Tibial nerve (tissue), 4 donors: ENCODE data around the gene TTC39C. TPM values are rescaled to one million over a fixed set of nuclear protein-coding genes. Genes with fewer than 3 reads are reported as not detected.
A peak's percentile ranks its signal among the peaks of the same experiment; 100 is the strongest.

Experiments used
- DNase-seq, 2 donors: peaks; one replicate each; pipeline ENCODE4 v3.0.0-alpha.2; 2019; ENCODE audit warnings: low spot score in 2 of 2
- H3K27ac ChIP-seq, 4 donors: fragments of 200-600 bp; sonication (generic) in 3 of 4; one replicate each; pipeline ENCODE4 v1.5.1; 2017 to 2019; ENCODE audit warnings: mild to moderate bottlenecking in 1 of 4
- H3K27me3 ChIP-seq, 2 donors: fragments of 200-600 bp; sonication (generic) in 1 of 2; one replicate each; pipeline versions ENCODE4 v1.5.1 to v1.6.0; 2017 to 2019
- H3K36me3 ChIP-seq, 3 donors: fragments of 200-600 bp; sonication (generic); one replicate each; pipeline ENCODE4 v1.5.1; 2018 to 2019
- H3K4me1 ChIP-seq, 4 donors: fragments of 200-600 bp; sonication (generic) in 3 of 4; one replicate each; pipeline ENCODE4 v1.5.1; 2017 to 2019
- H3K4me3 ChIP-seq, 4 donors: fragments of 200-600 bp; sonication (generic) in 3 of 4; one replicate each; pipeline ENCODE4 v1.5.1; 2017 to 2019; ENCODE audit warnings: mild to moderate bottlenecking in 1 of 4, moderate library complexity in 1 of 4
- H3K9me3 ChIP-seq, 4 donors: fragments of 200-600 bp; sonication (generic) in 3 of 4; one replicate each; pipeline ENCODE4 v1.5.1; 2017 to 2019
- CTCF ChIP-seq, 5 experiments: fragments of 200-600 bp in 3 of 5; fragments of 450-650 bp in 2 of 5; sonication (generic) in 3 of 5; IDR thresholded peaks; one replicate each; pipeline ENCODE4 v1.5.1; 2016 to 2019; ENCODE audit warnings: antibody characterized with exemption in 5 of 5, mild to moderate bottlenecking in 3 of 5, moderate library complexity in 2 of 5
- EP300 ChIP-seq, 2 donors: sonication (generic); formaldehyde crosslinking; IDR thresholded peaks; one replicate each; pipeline ENCODE4 v1.6.1; 2017; ENCODE audit warnings: antibody characterized with exemption in 2 of 2, mild to moderate bottlenecking in 1 of 2
- POLR2A ChIP-seq, 2 donors: fragments of 450-650 bp; IDR thresholded peaks; one replicate each; pipeline ENCODE4 v1.6.1; 2017; ENCODE audit warnings: antibody characterized with exemption in 2 of 2, mild to moderate bottlenecking in 2 of 2, moderate library complexity in 2 of 2
- WGBS, 2 donors: methylation state at CpG; one replicate each; pipeline ENCODE4 v1.1.5; 2018; 5-methylcytosine and 5-hydroxymethylcytosine counted together
- total RNA-seq, 4 donors: library from RNA; depleted of rRNA; stranded (reverse); fragments of >200 nt; gene quantifications; one replicate each; pipeline ENCODE4 v1.1.0, GENCODE V29; 2016

Gene TTC39C
- total RNA-seq, 4 donors from 2014 or later: 22.6 to 35.1 (median 29.3) TPM

GRCh38 chr18:23990474-23991410 is 23.8 kb upstream of the TTC39C start:
- no peaks in the 10 kb centered on the region for H3K9me3 ChIP-seq
- 82 to 91% methylated on average over 6 of the region's 6 CpGs for WGBS, 2 donors
- H3K4me1 ChIP-seq: peaks cover 0 to 26% (median 6%) of the 10 kb centered on the region in 4 donors
- DNase-seq: no peak
- H3K4me3 ChIP-seq: no peak overlapping the region
- no peak overlapping the region for H3K27ac ChIP-seq
- H3K36me3 ChIP-seq: no peaks in the 10 kb centered on the region
- TF ChIP-seq CTCF (IDR thresholded peaks at IDR 0.05) (no peak), POLR2A (IDR thresholded peaks at IDR 0.05) (no peak), EP300 (IDR thresholded peaks at IDR 0.05) (no peak)
- no peaks in the 10 kb centered on the region for H3K27me3 ChIP-seq

- DNase-seq: no peak
- no peaks in the 10 kb centered on the region for H3K9me3 ChIP-seq
- H3K4me3 ChIP-seq: no peak overlapping the region
- no peaks in the 10 kb centered on the region for H3K36me3 ChIP-seq
- peaks cover 0 to 26% (median 6%) of the 10 kb centered on the region in 4 donors for H3K4me1 ChIP-seq
- 57 to 61% methylated on average over 7 of the region's 7 CpGs for WGBS, 2 donors
- peak overlapping the region in 1 of 4 donors; percentile 10 for H3K27ac ChIP-seq
- no peaks in the 10 kb centered on the region for H3K27me3 ChIP-seq
- TF ChIP-seq POLR2A (IDR thresholded peaks at IDR 0.05) (no peak), CTCF (IDR thresholded peaks at IDR 0.05) (no peak), EP300 (IDR thresholded peaks at IDR 0.05) (no peak)
Measured at GRCh38 chr18:23992089-23992940, 22.2 kb upstream of the TTC39C start.

GRCh38 chr18:23992941-23993280 is 21.6 kb upstream of the TTC39C start:
- WGBS, 2 donors: 54 to 71% methylated on average over 2 of the region's 2 CpGs
- TF ChIP-seq POLR2A (IDR thresholded peaks at IDR 0.05) (no peak), CTCF (IDR thresholded peaks at IDR 0.05) (no peak), EP300 (IDR thresholded peaks at IDR 0.05) (no peak)
- no peak overlapping the region for H3K27ac ChIP-seq

GRCh38 chr18:23994361-23994902 is 20.1 kb upstream of the TTC39C start:
- Histone ChIP-seq H3K36me3 (no peaks in the 10 kb centered on the region), H3K27me3 (no peaks in the 10 kb centered on the region), H3K9me3 (no peaks in the 10 kb centered on the region), H3K4me1 (peaks cover 0 to 26% (median 6%) of the 10 kb centered on the region in 4 donors), H3K4me3 (peak overlapping the region in 1 of 4 donors; percentile 4), H3K27ac (peak overlapping the region in 3 of 4 donors; percentile 25 to 65 (median 44))
- peak in 1 of 2 donors; percentile 21 for DNase-seq
- TF ChIP-seq EP300 (IDR thresholded peaks at IDR 0.05): peak in 1 of 2 donors; percentile 11
- TF ChIP-seq POLR2A (IDR thresholded peaks at IDR 0.05): no peak
- WGBS, 2 donors: 24 to 26% methylated on average over 9 of the region's 9 CpGs

More at GRCh38 chr18:23992941-23993280, 21.6 kb upstream of the TTC39C start:
- H3K27me3 ChIP-seq: no peaks in the 10 kb centered on the region
- H3K9me3 ChIP-seq: no peaks in the 10 kb centered on the region
- H3K4me1 ChIP-seq: peaks cover 0 to 26% (median 6%) of the 10 kb centered on the region in 4 donors
- DNase-seq: no peak
- H3K36me3 ChIP-seq: no peaks in the 10 kb centered on the region
- H3K4me3 ChIP-seq: no peak overlapping the region

GRCh38 chr18:23995180-23995579 is 19.4 kb upstream of the TTC39C start:
- Histone ChIP-seq H3K27ac (no peak overlapping the region), H3K4me3 (no peak overlapping the region)
- TF ChIP-seq POLR2A (IDR thresholded peaks at IDR 0.05) (no peak), CTCF (IDR thresholded peaks at IDR 0.05) (no peak), EP300 (IDR thresholded peaks at IDR 0.05) (no peak)

More at GRCh38 chr18:23995180-23995579, 19.4 kb upstream of the TTC39C start:
- H3K36me3 ChIP-seq: no peaks in the 10 kb centered on the region
- H3K27me3 ChIP-seq: no peaks in the 10 kb centered on the region
- no peak for DNase-seq
- peaks cover 0 to 26% (median 6%) of the 10 kb centered on the region in 4 donors for H3K4me1 ChIP-seq
- 94 to 97% methylated on average over 13 of the region's 13 CpGs for WGBS, 2 donors
- H3K9me3 ChIP-seq: no peaks in the 10 kb centered on the region
